HG03558 (cell line): Measurements from ENCODE around the gene KLHDC8A.
"Not testable (repeated sequence)": the region's sequence is repeated elsewhere in the genome, so short reads cannot be mapped to it uniquely, and the experiment has no call there.

Experiments
- ATAC-seq: cut with Tn5 transposase; IDR thresholded peaks from one replicate; pipeline ENCODE4 v1.9.1; 2021; ENCODE audit warnings: moderate number of reproducible peaks; ENCODE audit not compliant: unreplicated experiment; ENCODE audit errors: extremely low read depth

The KLHDC8A gene

GRCh38 chr1:205356440-205357139 is at the start of gene KLHDC8A:
Gene KLHDC8A (minus strand): TSS chr1:205356922. CDS start chr1:205343604, 13,318 bp downstream.
- ATAC-seq = no peak

GRCh38 chr1:205406252-205406651 is 49.5 kb upstream of the KLHDC8A start:
- ATAC-seq = not testable (repeated sequence)

- not testable (repeated sequence) for ATAC-seq
Observed at GRCh38 chr1:205404484-205404883, 47.8 kb upstream of the KLHDC8A start.

- ATAC-seq = no peak
Observed at GRCh38 chr1:205398586-205398985, 41.9 kb upstream of the KLHDC8A start.

GRCh38 chr1:205396967-205397616 is 40.4 kb upstream of the KLHDC8A start:
- ATAC-seq = no peak

GRCh38 chr1:205395616-205396015 is 38.9 kb upstream of the KLHDC8A start:
- no peak for ATAC-seq

- ATAC-seq = no peak
Observed at GRCh38 chr1:205392650-205393049, 35.9 kb upstream of the KLHDC8A start.

GRCh38 chr1:205391386-205391785 is 34.7 kb upstream of the KLHDC8A start:
- ATAC-seq = no peak

- ATAC-seq = no peak
Observed at GRCh38 chr1:205387845-205388244, 31.1 kb upstream of the KLHDC8A start.

GRCh38 chr1:205382990-205383389 is 26.3 kb upstream of the KLHDC8A start:
- not testable (repeated sequence) for ATAC-seq

- ATAC-seq = no peak
Observed at GRCh38 chr1:205382561-205382960, 25.8 kb upstream of the KLHDC8A start.

- no peak for ATAC-seq
Observed at GRCh38 chr1:205381305-205381704, 24.6 kb upstream of the KLHDC8A start.

GRCh38 chr1:205380882-205381281 is 24.2 kb upstream of the KLHDC8A start:
- no peak for ATAC-seq

- no peak for ATAC-seq
Observed at GRCh38 chr1:205379056-205379455, 22.3 kb upstream of the KLHDC8A start.

- ATAC-seq = no peak
Observed at GRCh38 chr1:205377355-205377754, 20.6 kb upstream of the KLHDC8A start.

GRCh38 chr1:205376739-205377138 is 20.0 kb upstream of the KLHDC8A start:
- no peak for ATAC-seq

GRCh38 chr1:205375835-205376545 is 19.3 kb upstream of the KLHDC8A start:
- no peak for ATAC-seq

- ATAC-seq = no peak
Observed at GRCh38 chr1:205374210-205375078, 17.7 kb upstream of the KLHDC8A start.

- ATAC-seq = no peak
Observed at GRCh38 chr1:205373798-205374175, 17.1 kb upstream of the KLHDC8A start.

- no peak for ATAC-seq
Observed at GRCh38 chr1:205373022-205373797, 16.5 kb upstream of the KLHDC8A start.
